Measurements from ENCODE around the gene AJAP1.

Gene AJAP1

GRCh38 chr1:4682607-4683220 is 28.3 kb downstream of the AJAP1 start:
- H3K27me3 ChIP-seq (replicated peaks; ENCODE audit: insufficient read depth, low read length): peaks cover 66% of the 10 kb centered on the region
- no peak overlapping the region for H3K4me2 ChIP-seq (ENCODE audit: low read depth, low read length)
- H3K4me1 ChIP-seq (ENCODE audit: low read length): no peaks in the 10 kb centered on the region
- no peaks in the 10 kb centered on the region for H3K36me3 ChIP-seq (replicated peaks; ENCODE audit: insufficient read depth, low read length)
- DNase-seq: no peak
- no peaks in the 10 kb centered on the region for H3K79me2 ChIP-seq (ENCODE audit: low read length)
- H3K27ac ChIP-seq (ENCODE audit: low read length): no peak overlapping the region
- H3K9ac ChIP-seq (ENCODE audit: low read length): no peak overlapping the region
- H2AFZ ChIP-seq (ENCODE audit: low read length): no peak overlapping the region
- no peak overlapping the region for H3K4me3 ChIP-seq (ENCODE audit: low read length)
- H4K20me1 ChIP-seq (ENCODE audit: insufficient read depth, low read length): no peaks in the 10 kb centered on the region
- H3K9me3 ChIP-seq (replicated peaks; ENCODE audit: insufficient read depth, low read length): no peaks in the 10 kb centered on the region
- no peaks in the 10 kb centered on the region for H3F3A ChIP-seq (ENCODE audit: insufficient read depth, low read length)
- H3K9me2 ChIP-seq (replicated peaks; ENCODE audit: insufficient read depth, low read length): no peaks in the 10 kb centered on the region
- TF ChIP-seq EZH2 (optimal IDR thresholded peaks at IDR 0.05; ENCODE audit: low read depth, low read length) (no peak), EZH2phosphoT487 (IDR thresholded peaks at IDR 0.05; ENCODE audit: low read length) (no peak), CTCF (IDR thresholded peaks at IDR 0.05; ENCODE audit: low read length) (no peak)

GRCh38 chr1:4684136-4684535 is 29.7 kb downstream of the AJAP1 start:
- Histone ChIP-seq H3K27ac (ENCODE audit: low read length) (no peak overlapping the region), H3K79me2 (ENCODE audit: low read length) (no peaks in the 10 kb centered on the region), H3F3A (ENCODE audit: insufficient read depth, low read length) (no peaks in the 10 kb centered on the region), H3K36me3 (replicated peaks; ENCODE audit: insufficient read depth, low read length) (no peaks in the 10 kb centered on the region), H3K4me1 (ENCODE audit: low read length) (no peaks in the 10 kb centered on the region), H3K4me2 (ENCODE audit: low read depth, low read length) (no peak overlapping the region), H4K20me1 (ENCODE audit: insufficient read depth, low read length) (no peaks in the 10 kb centered on the region), H3K9me2 (replicated peaks; ENCODE audit: insufficient read depth, low read length) (no peaks in the 10 kb centered on the region), H3K9ac (ENCODE audit: low read length) (no peak overlapping the region), H3K27me3 (replicated peaks; ENCODE audit: insufficient read depth, low read length) (peaks cover 67% of the 10 kb centered on the region), H3K9me3 (replicated peaks; ENCODE audit: insufficient read depth, low read length) (no peaks in the 10 kb centered on the region), H2AFZ (ENCODE audit: low read length) (no peak overlapping the region), H3K4me3 (ENCODE audit: low read length) (no peak overlapping the region)
- DNase-seq: no peak
- TF ChIP-seq EZH2 (optimal IDR thresholded peaks at IDR 0.05; ENCODE audit: low read depth, low read length) (no peak), CTCF (IDR thresholded peaks at IDR 0.05; ENCODE audit: low read length) (no peak), EZH2phosphoT487 (IDR thresholded peaks at IDR 0.05; ENCODE audit: low read length) (no peak)

- H3K4me1 ChIP-seq (ENCODE audit: low read length): no peaks in the 10 kb centered on the region
- no peaks in the 10 kb centered on the region for H3K36me3 ChIP-seq (replicated peaks; ENCODE audit: insufficient read depth, low read length)
- no peak overlapping the region for H3K4me3 ChIP-seq (ENCODE audit: low read length)
- H3K79me2 ChIP-seq (ENCODE audit: low read length): no peaks in the 10 kb centered on the region
- no peak overlapping the region for H3K9ac ChIP-seq (ENCODE audit: low read length)
- H2AFZ ChIP-seq (ENCODE audit: low read length): no peak overlapping the region
- H4K20me1 ChIP-seq (ENCODE audit: insufficient read depth, low read length): no peaks in the 10 kb centered on the region
- peaks cover 69% of the 10 kb centered on the region for H3K27me3 ChIP-seq (replicated peaks; ENCODE audit: insufficient read depth, low read length)
- no peak for DNase-seq
- no peaks in the 10 kb centered on the region for H3K9me2 ChIP-seq (replicated peaks; ENCODE audit: insufficient read depth, low read length)
- TF ChIP-seq EZH2phosphoT487 (IDR thresholded peaks at IDR 0.05; ENCODE audit: low read length) (no peak), EZH2 (optimal IDR thresholded peaks at IDR 0.05; ENCODE audit: low read depth, low read length) (no peak), CTCF (IDR thresholded peaks at IDR 0.05; ENCODE audit: low read length) (no peak)
- H3K27ac ChIP-seq (ENCODE audit: low read length): no peak overlapping the region
- no peaks in the 10 kb centered on the region for H3K9me3 ChIP-seq (replicated peaks; ENCODE audit: insufficient read depth, low read length)
- no peaks in the 10 kb centered on the region for H3F3A ChIP-seq (ENCODE audit: insufficient read depth, low read length)
- no peak overlapping the region for H3K4me2 ChIP-seq (ENCODE audit: low read depth, low read length)
These were observed 30.6 kb downstream of the AJAP1 start for GRCh38 chr1:4684864-4685522.

Measured in MM.1S (cell line).